OCI-LY3 (cell line): ENCODE measurements around the gene ZNF763.
"Not testable (repeated sequence)": the region's sequence is repeated elsewhere in the genome, so short reads cannot be mapped to it uniquely, and the experiment has no call there.

Source experiments
- H2AFZ ChIP-seq: fragments of 200-600, 300-600 bp; shearing (Covaris generic); 2 replicates; pipeline ENCODE4 v1.6.0; 2014; ENCODE audit warnings: antibody characterized with exemption, low read depth, low read length
- H3K27ac ChIP-seq: fragments of 200-600, 300-600 bp; sonication (generic); 2 replicates; pipeline ENCODE4 v1.5.1; 2014; ENCODE audit warnings: mild to moderate bottlenecking, low read length, moderate library complexity, mixed read lengths
- H3K27me3 ChIP-seq: fragments of 200-600, 300-600 bp; sonication (generic); 2 replicates; pipeline ENCODE4 v1.6.1; 2014; ENCODE audit warnings: low read depth, low read length, mixed read lengths
- H3K36me3 ChIP-seq: fragments of 200-600, 300-600 bp; sonication (generic); replicated peaks from 2 replicates; pipeline ENCODE3; 2014; ENCODE audit warnings: low read depth, low read length, mixed read lengths
- H3K4me1 ChIP-seq: fragments of 300-600, 200-600 bp; sonication (generic); 2 replicates; pipeline ENCODE4 v1.6.1; 2014; ENCODE audit warnings: low read length, mixed read lengths
- H3K4me2 ChIP-seq: fragments of 200-600, 300-600 bp; sonication (generic); 2 replicates; pipeline ENCODE4 v1.6.1; 2014; ENCODE audit warnings: low read length, mixed read lengths
- H3K4me3 ChIP-seq: fragments of 300-600, 200-600 bp; sonication (generic); 2 replicates; pipeline ENCODE4 v1.5.1; 2014; ENCODE audit warnings: antibody characterized with exemption, mild to moderate bottlenecking, low read length, moderate library complexity
- H3K79me2 ChIP-seq: fragments of 300-600, 200-600 bp; shearing (Covaris generic); 2 replicates; pipeline ENCODE4 v1.6.1; 2014; ENCODE audit warnings: mild to moderate bottlenecking, low read length, mixed read lengths
- H3K9ac ChIP-seq: fragments of 300-600, 200-600 bp; shearing (Covaris generic); 2 replicates; pipeline ENCODE4 v1.6.0; 2014; ENCODE audit warnings: mild to moderate bottlenecking, low read length, moderate library complexity
- H3K9me3 ChIP-seq: fragments of 200-600, 300-600 bp; shearing (Covaris generic); 2 replicates; pipeline ENCODE4 v1.6.1; 2014; ENCODE audit warnings: low read length, mixed read lengths; ENCODE audit not compliant: insufficient read depth
- H4K20me1 ChIP-seq: fragments of 200-600, 300-600 bp; sonication (generic); 2 replicates; pipeline ENCODE4 v1.6.1; 2016; ENCODE audit warnings: low read length, mixed read lengths; ENCODE audit not compliant: insufficient read depth
- CTCF ChIP-seq: fragments of 200-600, 300-600 bp; sonication (generic); IDR thresholded peaks from 2 replicates; pipeline ENCODE4 v1.5.1; 2014; ENCODE audit warnings: antibody characterized with exemption, low read length, low read depth
- EZH2phosphoT487 ChIP-seq: fragments of 200-600 bp; shearing (Covaris generic); IDR thresholded peaks from 2 replicates; pipeline ENCODE4 v1.6.1; 2018; ENCODE audit warnings: antibody characterized with exemption, mixed run types, low read depth

The ZNF763 gene

DNA sequence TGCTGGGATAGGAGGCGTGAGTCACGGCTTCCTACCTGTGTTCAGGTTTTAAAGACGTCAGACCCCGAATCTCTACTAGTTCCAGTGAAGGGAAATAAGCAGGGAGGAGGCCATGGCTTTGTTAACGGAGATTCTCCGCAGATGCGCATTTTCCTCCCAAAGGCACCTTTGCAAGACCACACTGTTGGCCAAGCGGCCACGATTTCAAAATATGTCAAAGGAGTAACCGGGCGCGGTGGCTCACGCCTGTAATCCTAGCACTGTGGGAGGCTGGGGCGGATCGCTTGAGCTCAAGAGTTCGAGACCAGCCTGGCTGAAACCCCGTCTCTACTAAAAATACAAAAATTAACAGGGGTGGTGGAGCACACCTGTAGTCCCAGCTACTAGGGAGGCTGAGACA lies 21.9 kb downstream of the ZNF763 start:
- Histone ChIP-seq H4K20me1 (peaks cover 17% of the 10 kb centered on the region), H3K9me3 (peaks cover 4% of the 10 kb centered on the region; the same call in 1 of the 2 replicates), H3K27ac (no peak overlapping the region), H3K36me3 (peaks cover 14% of the 10 kb centered on the region), H3K9ac (no peak overlapping the region), H3K4me2 (no peak overlapping the region), H2AFZ (no peak overlapping the region), H3K4me3 (peak overlapping the region; percentile 88), H3K4me1 (peaks cover 10% of the 10 kb centered on the region), H3K79me2 (peaks cover 33% of the 10 kb centered on the region), H3K27me3 (no peaks in the 10 kb centered on the region)
- TF ChIP-seq CTCF: no peak
- TF ChIP-seq EZH2phosphoT487: no peak

DNA sequence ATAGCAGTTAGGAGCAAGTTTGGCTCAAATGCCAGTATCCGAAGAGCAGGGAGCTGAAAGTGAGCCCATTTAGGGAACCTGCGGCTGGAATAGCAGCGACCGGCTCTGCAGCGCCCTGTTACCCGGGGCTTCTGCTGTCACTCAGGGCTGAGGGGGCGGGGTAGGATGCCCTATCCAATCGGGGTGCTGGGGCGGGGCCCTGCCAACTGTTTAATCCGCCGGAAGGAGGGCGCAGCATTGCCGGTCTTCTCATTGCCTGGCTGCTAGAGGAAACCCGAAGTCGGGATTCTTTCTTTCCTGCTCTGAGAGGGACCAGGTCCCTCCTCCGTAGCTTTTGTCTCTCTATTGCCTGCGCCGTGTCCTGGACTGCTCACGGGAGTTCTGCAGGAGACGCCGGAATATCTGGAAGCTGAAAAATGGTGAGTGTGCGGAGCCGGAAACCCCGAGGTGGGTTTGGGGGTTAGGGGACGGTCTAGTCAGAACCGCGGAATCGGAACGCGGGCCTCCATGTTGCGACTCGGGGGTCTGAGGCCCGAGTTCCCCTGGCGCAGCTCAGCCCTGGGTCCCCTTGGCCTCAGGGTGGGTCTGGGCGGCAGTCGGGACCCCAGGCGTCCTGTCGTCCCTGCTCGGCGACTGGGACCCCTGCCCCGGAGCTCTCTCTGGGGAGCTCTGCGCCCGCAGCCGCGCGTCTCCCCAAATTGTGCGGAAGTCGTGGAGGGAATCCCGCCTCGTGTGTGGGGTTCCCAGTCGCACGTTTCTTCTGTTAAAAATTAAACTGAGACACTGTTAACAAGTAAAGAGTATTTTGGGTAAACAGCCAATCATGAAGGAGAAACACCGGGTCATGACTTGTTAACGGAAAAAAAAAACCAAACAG lies 22.8 kb downstream of the ZNF763 start:
- peak overlapping the region; percentile 87 for H3K27ac ChIP-seq
- H3K4me2 ChIP-seq: peak overlapping the region; percentile 95
- peak overlapping the region; percentile 92 for H2AFZ ChIP-seq

GRCh38 chr19:11989112-11989456 lies 24.2 kb downstream of the ZNF763 start:
- H3K27ac ChIP-seq: no peak overlapping the region
- H3K4me2 ChIP-seq: peak overlapping the region; percentile 95
- TF ChIP-seq CTCF: no peak
- TF ChIP-seq EZH2phosphoT487: no peak
- H3K9ac ChIP-seq: no peak overlapping the region
- H3K27me3 ChIP-seq: no peaks in the 10 kb centered on the region
- peaks cover 8% of the 10 kb centered on the region for H3K4me1 ChIP-seq
- H3K4me3 ChIP-seq: peak overlapping the region; percentile 88
- no peaks in the 10 kb centered on the region for H3K9me3 ChIP-seq
- peaks cover 9% of the 10 kb centered on the region for H3K36me3 ChIP-seq
- no peak overlapping the region for H2AFZ ChIP-seq
- peaks cover 49% of the 10 kb centered on the region for H3K79me2 ChIP-seq
- H4K20me1 ChIP-seq: peaks cover 33% of the 10 kb centered on the region

More for the DNA sequence above, 22.8 kb downstream of the ZNF763 start:
- Histone ChIP-seq H3K79me2 (peaks cover 37% of the 10 kb centered on the region), H3K36me3 (peaks cover 9% of the 10 kb centered on the region), H4K20me1 (peaks cover 24% of the 10 kb centered on the region), H3K27me3 (no peaks in the 10 kb centered on the region), H3K9me3 (peaks cover 3% of the 10 kb centered on the region; the same call in 1 of the 2 replicates), H3K4me1 (peaks cover 8% of the 10 kb centered on the region), H3K9ac (peak overlapping the region; percentile 88), H3K4me3 (peak overlapping the region; percentile 88)
- TF ChIP-seq EZH2phosphoT487 (no peak), CTCF (no peak)

- Histone ChIP-seq H3K79me2 (peaks cover 70% of the 10 kb centered on the region), H4K20me1 (peaks cover 47% of the 10 kb centered on the region), H3K36me3 (peaks cover 19% of the 10 kb centered on the region)
- not testable (repeated sequence) for H3K27me3 ChIP-seq, H3K9ac ChIP-seq, H3K27ac ChIP-seq, H3K4me3 ChIP-seq, H2AFZ ChIP-seq, H3K9me3 ChIP-seq, H3K4me1 ChIP-seq, H3K4me2 ChIP-seq
Measured at GRCh38 chr19:11991921-11992320, 27.1 kb downstream of the ZNF763 start.
